GM19324 (cell line): ENCODE measurements around the gene CSTB.

Experiments used
- ATAC-seq: cut with Tn5 transposase; IDR thresholded peaks from one replicate; pipeline ENCODE4 v1.9.1; 2021; ENCODE audit warnings: mild to moderate bottlenecking, moderate library complexity; ENCODE audit not compliant: unreplicated experiment, low FRiP score

Gene CSTB

GRCh38 chr21:43733529-43734071 is 42.5 kb downstream of the CSTB start:
- ATAC-seq = no peak

DNA sequence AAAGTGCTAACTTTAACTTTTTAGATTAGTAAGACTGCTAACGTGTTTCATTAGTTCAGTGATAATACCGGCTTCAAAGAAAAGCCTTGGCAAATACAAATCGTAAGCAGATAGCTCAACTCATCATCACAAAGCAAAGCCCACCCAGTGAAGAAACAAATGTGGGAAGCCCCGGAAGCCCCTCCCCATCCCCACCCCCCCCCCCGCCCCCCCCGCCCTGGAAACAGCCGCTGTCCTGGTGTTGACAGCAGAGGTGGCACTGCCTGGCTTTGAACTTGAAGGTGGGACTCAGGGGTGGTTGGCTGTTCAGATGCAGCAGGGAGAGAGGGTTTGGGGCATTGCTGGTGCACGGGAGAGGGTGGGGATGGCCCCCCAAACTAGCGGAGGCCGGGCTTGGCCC is 43.0 kb downstream of the CSTB start:
- ATAC-seq = no peak

DNA sequence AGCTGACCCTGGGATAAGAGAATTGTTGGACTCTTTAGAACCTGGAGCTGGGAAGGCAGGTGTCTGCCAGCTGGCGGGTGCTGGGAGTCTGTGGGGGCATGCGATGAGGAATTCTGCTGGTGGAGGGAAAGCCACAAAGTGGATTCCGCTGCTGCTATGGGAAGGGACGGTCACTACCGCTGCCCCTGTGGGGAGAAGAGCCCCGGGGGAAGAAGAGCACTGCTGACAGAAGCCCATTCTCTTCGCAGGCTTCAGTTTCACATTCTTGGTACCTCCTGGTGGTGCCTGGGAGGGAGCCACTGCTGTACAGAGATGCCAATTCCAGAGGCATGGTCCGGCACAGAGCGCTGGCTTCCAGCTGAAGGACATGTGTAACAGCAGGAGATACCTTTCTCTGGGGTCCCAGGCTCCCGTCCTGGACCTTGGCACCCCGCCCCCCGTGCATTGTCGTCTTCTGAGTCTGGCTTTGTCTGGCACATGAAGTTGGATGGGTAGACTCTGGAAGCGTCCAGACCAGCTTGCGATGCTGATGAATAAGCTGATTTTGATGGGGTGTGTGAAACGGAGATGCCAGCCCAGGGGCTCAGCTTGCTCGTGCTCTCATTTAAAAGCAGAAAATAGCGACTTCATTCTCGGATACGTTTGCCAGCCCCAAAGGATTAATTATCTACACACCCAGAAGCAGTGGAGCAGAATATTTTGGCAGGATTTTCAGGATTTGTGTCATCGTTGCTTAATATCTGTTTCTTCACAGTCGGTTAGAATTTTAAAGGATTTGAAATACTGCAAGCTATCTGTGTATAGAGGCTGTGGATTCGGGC is 44.0 kb downstream of the CSTB start:
- no peak for ATAC-seq

- no peak for ATAC-seq
Observed at GRCh38 chr21:43731476-43731875, 44.6 kb downstream of the CSTB start.

GRCh38 chr21:43728467-43729390 is 47.4 kb downstream of the CSTB start:
- ATAC-seq = peak; percentile 67

DNA sequence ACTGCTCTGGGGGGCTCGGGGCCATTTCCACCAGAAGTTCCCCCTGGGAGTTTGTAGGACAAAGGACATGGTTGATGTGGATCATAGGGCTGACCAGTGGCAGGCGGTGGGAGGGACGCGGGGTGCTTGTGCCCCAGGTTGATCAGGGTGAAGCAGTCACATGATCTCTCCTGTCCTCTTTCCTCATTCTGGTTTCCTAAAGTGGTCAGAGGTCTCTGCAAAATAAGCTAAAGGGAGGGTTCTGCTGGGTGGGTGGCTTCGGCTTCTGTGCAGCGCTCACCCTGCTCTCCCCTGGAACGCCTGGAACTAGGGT is 48.0 kb downstream of the CSTB start:
- ATAC-seq = no peak

DNA sequence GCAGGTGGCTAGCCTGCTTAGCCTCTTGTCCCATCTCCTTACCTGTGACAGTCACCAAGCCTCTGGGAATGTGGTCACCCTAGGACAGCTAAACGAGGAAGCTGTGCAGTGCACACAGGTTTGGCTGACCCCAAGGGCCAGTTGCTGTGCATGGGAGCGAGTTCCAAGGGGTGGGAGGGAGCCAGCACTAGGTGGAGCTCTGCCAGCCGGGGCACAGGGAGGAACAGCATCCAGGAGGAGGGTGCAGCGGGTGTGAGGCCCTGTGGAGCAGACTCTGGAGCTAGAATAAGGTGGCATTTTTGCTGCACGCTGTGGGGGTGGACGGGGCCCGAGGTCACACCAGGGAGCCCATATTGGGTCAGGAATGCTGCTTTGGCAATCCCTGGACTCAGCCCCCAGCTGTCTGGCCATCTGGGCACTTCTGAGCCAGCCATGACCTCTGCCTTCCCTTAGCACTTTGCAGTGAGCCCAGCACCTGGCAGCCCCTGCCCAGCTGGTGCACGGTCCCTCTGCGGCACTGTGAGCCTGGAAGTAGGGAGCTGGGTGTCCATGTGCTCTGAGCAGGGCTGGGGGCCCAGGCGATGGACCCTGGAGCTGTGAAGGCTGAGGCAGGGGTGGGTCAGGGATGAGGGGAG is 48.5 kb downstream of the CSTB start:
- no peak for ATAC-seq

DNA sequence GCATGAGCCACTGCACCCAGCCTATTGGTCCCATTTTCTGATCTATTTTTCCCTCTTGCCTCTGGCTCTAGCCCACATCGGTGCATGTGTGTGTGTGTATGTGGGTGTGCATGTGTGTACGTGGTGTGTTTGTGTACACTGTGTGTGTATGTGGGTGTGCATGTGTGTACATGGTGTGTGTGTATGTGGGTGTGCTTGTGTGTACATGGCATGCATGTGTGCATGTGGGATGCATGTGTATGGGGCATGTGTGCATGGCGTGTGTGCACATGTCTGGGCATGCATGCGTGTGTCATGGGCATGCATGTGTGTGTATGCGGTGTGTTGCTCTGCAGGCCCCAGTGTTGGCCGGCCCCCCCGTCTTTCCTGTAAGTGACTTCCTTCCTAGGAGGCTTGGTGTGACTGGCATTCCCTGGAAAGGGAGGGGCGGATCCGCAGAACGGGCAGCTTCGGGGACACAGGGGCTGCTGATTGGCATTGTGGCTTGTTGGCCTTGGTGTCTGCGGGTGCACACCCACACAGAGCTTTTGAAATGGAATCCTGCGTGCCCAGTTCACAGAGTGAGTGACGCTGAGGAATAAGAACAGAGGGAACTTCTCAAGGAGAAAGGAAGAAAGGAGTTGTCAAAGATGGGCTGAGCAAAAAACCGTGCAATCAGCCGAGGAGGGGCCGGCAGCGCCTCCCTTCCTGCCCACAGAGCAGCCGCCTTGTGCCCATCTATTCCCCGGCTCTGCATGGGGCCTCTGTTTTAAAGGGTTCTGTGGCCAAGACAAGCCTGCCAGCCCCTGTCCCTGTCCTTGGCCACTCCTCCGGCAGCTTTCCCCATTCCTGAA is 49.2 kb downstream of the CSTB start:
- no peak for ATAC-seq
